Pancreas (tissue), 10 donors: ENCODE results near the gene FOXRED2. TPM values are rescaled to one million over a fixed set of nuclear protein-coding genes. Genes with fewer than 3 reads are reported as not detected.

Source experiments
- ATAC-seq, 4 donors: fragments of 200-7000 bp; cut with Tn5 transposase; one replicate each; pipeline versions ENCODE4 v1.8.0 to v1.9.1; 2020; ENCODE audit warnings: mild to moderate bottlenecking in 4 of 4, moderate library complexity in 4 of 4
- DNase-seq, 6 donors: peaks; one replicate each; pipeline ENCODE4 v3.0.0-alpha.2; 2020
- FAIRE-seq: peaks from 2 replicates; lab custom pipeline; 2012; peaks lifted over from hg19 to GRCh38; lab: Jason Lieb, UNC
- H3K27ac ChIP-seq, 4 donors: fragments of 200-600 bp; sonication (generic); 1 replicate in 3 of 4; 2 replicates in 1 of 4; pipeline versions ENCODE4 v1.5.0 to v1.8.0; 2020
- H3K27me3 ChIP-seq, 4 donors: fragments of 200-600 bp; one replicate each; pipeline ENCODE4 v1.8.0; 2021
- H3K36me3 ChIP-seq, 3 donors: fragments of 200-600 bp; sonication (generic) in 1 of 3; one replicate each; pipeline versions ENCODE4 v1.5.0 to v1.8.0; 2020 to 2021
- H3K4me1 ChIP-seq, 3 donors: fragments of 200-600 bp; one replicate each; pipeline ENCODE4 v1.8.0; 2021
- H3K4me3 ChIP-seq, 4 donors: fragments of 200-600 bp; sonication (generic) in 2 of 4; one replicate each; pipeline versions ENCODE4 v1.5.0 to v1.8.0; 2020 to 2021
- H3K9me3 ChIP-seq, 4 donors: fragments of 200-600 bp; one replicate each; pipeline ENCODE4 v1.8.0; 2021
- CTCF ChIP-seq, 4 donors: fragments of 200-600 bp; sonication (generic) in 3 of 4; IDR thresholded peaks; one replicate each; pipeline versions ENCODE4 v1.5.0 to v1.8.0; 2021; ENCODE audit warnings: antibody characterized with exemption in 4 of 4
- WGBS, 2 donors: extraction: QIAGEN DNeasy Blood & Tissue Kit; methylation state at CpG; one replicate each; pipeline ENCODE4 v1.1.7; 2013; 5-methylcytosine and 5-hydroxymethylcytosine counted together
- intact Hi-C, 3 donors: fragments of 100-400 bp; cut with DNase I; formaldehyde crosslinking; loops; one replicate each; pipeline versions ENCODE4 v1.11.1 to v1.14.2; 2022
- polyA plus RNA-seq, 2 donors: library from polyadenylated mRNA; stranded (reverse); fragments of 200-250 nt; gene quantifications; one replicate each; pipeline ENCODE4 v1.2.3, GENCODE V29; 2013
- total RNA-seq, 6 donors: library from RNA; stranded (reverse); fragmentation: NEBNext Ultra II Directional in 4 of 6; extraction: Animal tissue kit (Norgen Biotek cat#: 25700) in 4 of 6; gene quantifications; one replicate each; pipeline versions ENCODE4 v1.2.1 to v1.2.4, GENCODE V29; 2021 to 2023
- donor health status: healthy with polysubstance abuse.
- donor health status: DM: no; HTN: no; CAD: no; lungs with moderate emphysema.
- donor health status: DM: no; HTN: no; CAD: no.
- donor health status: control.
- donor health status: control.
- donor health status: Bipolar disorder and iron deficiency.
- donor health status: DM: yes; HTN: yes; CAD: no.
- donor health status: DM: no; HTN: no; CAD: no.
- donor health status: DM: no; HTN: no; CAD: no.
- donor health status: DM: yes; HTN: yes; CAD: no.

The FOXRED2 gene
- total and polyA plus RNA-seq, 8 donors = 2.0 to 6.0 (median 4.7) TPM

GRCh38 chr22:36486619-36487384 is 20.0 kb downstream of the FOXRED2 start:
- Histone ChIP-seq H3K9me3 (no peaks in the 10 kb centered on the region), H3K27me3 (no peaks in the 10 kb centered on the region), H3K27ac (no peak overlapping the region), H3K4me1 (peaks cover 0 to 4% (median 0%) of the 10 kb centered on the region in 3 donors), H3K4me3 (no peak overlapping the region), H3K36me3 (no peaks in the 10 kb centered on the region)
- ATAC-seq (peak in 1 of 4 donors; percentile 18), DNase-seq (peak in 2 of 6 donors; percentile 56 to 64), FAIRE-seq (no peak)
- intact Hi-C loops = no loop called here
- TF ChIP-seq CTCF (IDR thresholded peaks at IDR 0.05) = peak; percentile 15 to 52 (median 30)
- 81% methylated on average over 13 of the region's 13 CpGs for WGBS, 2 donors

- Histone ChIP-seq H3K9me3 (no peaks in the 10 kb centered on the region), H3K4me1 (peaks cover 4 to 11% (median 4%) of the 10 kb centered on the region in 3 donors), H3K36me3 (peaks cover 0 to 2% (median 1%) of the 10 kb centered on the region in 3 donors), H3K27me3 (no peaks in the 10 kb centered on the region), H3K4me3 (peak within 1 kb of the TSS; percentile 50 to 91 (median 77)), H3K27ac (peak within 1 kb of the TSS; percentile 97 to 99 (median 99))
- intact Hi-C loops = no loop called here
- DNase-seq (peak; percentile 93 to 98 (median 96)), FAIRE-seq (no peak), ATAC-seq (peak; percentile 90 to 96 (median 93))
- 1% methylated on average over 62 of the region's 62 CpGs for WGBS, 2 donors
- no peak for TF ChIP-seq CTCF (IDR thresholded peaks at IDR 0.05)
Observed at GRCh38 chr22:36481393-36482168, 25.3 kb downstream of the FOXRED2 start, which contains the start of gene TXN2. TXN2 (minus strand) TSS chr22:36481640; CDS start chr22:36480837, 803 bp downstream.

- no peak for FAIRE-seq
- intact Hi-C loops = no loop called here
- no peaks in the 10 kb centered on the region for H3K27me3 ChIP-seq
- no peak for ATAC-seq
- H3K27ac ChIP-seq = peak overlapping the region; percentile 97 to 99 (median 99)
- peaks cover 0 to 8% (median 7%) of the 10 kb centered on the region in 3 donors for H3K36me3 ChIP-seq
- H3K4me3 ChIP-seq = peak overlapping the region; percentile 50 to 91 (median 77)
- no peak for DNase-seq
- peaks cover 4 to 11% (median 4%) of the 10 kb centered on the region in 3 donors for H3K4me1 ChIP-seq
- H3K9me3 ChIP-seq = no peaks in the 10 kb centered on the region
- TF ChIP-seq CTCF (IDR thresholded peaks at IDR 0.05) = no peak
- 6 to 7% methylated on average over 9 of the region's 9 CpGs for WGBS, 2 donors
Observed at GRCh38 chr22:36480941-36481392, 25.9 kb downstream of the FOXRED2 start.

- Histone ChIP-seq H3K27me3 (no peaks in the 10 kb centered on the region), H3K4me1 (peaks cover 4 to 11% (median 4%) of the 10 kb centered on the region in 3 donors), H3K9me3 (no peaks in the 10 kb centered on the region), H3K4me3 (no peak overlapping the region), H3K36me3 (peaks cover 0 to 18% (median 11%) of the 10 kb centered on the region in 3 donors), H3K27ac (no peak overlapping the region)
- 80 to 84% methylated on average over 4 of the region's 4 CpGs for WGBS, 2 donors
- intact Hi-C loops = loop anchor here in 1 of 3 donors (10.0 kb wide), 1 partner anchor 174 kb away; no protein-coding TSS in a partner anchor
- no peak for TF ChIP-seq CTCF (IDR thresholded peaks at IDR 0.05)
- FAIRE-seq (no peak), ATAC-seq (no peak), DNase-seq (no peak)
Observed at GRCh38 chr22:36478966-36479365, 27.9 kb downstream of the FOXRED2 start.
